Measurements from ENCODE around the gene SLC1A1.
A peak's percentile ranks its signal among the peaks of the same experiment; 100 is the strongest.

SLC1A1 gene

DNA sequence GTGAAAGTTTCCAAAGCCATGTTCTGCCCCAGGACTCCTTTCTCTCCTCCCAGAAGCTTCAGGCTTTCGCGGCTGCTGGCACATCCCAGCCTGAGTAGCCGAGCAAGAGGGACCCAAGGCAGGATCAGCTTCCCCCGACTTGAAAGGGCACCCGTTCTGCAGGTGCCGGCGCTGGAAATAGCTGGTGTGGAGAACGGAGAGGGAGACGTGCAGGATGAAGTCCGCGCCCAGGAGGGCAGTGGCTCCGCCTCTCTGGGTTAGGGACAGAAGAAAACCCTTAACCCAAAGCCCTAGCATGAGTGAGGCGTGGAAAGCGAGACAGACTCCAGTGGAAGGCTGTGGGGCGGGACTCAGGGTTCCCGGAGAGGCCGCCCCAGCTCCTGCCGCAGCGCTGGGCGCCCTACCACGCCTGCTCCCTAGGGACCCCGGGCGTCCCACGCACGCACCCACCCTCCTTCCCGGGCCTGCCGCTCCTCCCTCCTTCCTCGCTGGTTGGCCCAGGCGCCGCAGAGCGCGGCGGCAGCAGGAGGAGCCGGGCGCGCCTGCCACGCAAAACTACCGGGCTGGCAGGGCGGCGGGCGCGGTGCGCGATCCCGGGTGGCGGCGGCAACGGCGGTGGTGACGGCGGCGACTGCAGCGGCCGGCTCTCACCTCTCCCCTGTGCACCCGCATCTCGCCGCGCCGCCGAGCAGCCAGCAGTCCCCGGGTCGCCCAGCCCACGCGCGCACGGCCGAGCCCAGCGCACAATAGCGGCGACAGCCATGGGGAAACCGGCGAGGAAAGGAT, at the start of gene SLC1A1:
TSS of gene SLC1A1 (plus strand) at position 550 of the 786 bp plus-strand sequence. CDS start at position 762, 212 bp downstream.
- DNase-seq, result peak in 5 of 14 donors; percentile 1 to 68 (median 46)

DNA sequence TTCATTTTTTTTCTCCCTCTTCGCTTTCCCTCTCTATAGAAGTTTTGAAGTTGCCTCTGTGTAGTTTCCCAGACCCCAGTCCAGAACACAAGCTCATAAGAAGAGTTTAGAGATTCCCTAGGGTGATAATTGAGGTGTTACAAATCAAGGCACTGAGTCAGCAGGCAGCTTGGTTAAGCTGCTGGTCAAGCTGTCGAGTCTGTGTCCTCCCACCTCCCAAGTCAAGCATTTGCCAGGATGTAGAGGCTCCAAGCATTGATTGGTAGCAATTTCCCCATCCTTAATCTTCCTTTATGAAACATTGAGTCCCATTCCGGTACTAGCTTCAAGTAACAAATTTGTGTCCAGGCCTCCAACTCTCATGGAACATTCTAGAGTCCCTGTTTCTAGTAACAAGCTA, 47.5 kb upstream of the SLC1A1 start:
- no peak for DNase-seq

DNA sequence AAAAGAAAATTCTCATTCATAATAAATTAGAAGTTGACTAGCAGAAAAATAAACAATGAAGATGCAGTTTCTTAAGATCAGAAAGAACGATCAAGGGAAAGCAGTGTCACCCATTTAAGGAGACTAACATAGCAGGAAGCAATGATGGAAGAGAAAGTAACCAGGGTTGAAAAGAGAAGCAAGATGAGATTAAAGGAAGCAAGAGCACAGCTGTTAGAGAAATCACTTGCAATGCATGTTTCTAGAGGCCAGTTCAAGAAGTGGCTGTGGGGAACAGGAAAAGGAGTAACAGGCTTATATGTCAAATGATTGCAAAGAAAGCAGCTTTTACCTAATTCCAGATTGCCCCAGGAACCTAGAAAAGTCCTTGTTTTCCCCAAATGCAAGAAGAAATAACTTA, 46.8 kb upstream of the SLC1A1 start:
- no peak for DNase-seq

DNA sequence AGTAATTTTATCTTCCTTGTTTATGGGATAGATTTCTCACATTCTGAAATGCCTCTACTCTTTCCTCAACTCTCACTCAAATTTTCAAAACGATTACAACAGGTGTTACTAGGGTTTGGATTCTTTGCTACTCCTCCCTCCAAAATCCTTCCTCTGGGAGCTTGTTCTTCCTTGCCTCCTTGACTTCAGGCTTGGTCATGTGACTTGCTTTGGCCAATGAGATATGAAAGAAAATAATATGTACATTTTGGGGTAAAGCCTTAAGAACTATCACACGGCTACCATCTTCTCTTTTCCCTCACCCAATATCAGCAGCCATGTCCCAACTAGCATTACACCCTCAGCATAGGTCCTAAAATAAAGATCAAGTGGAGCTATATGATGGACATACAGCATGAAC, 28.8 kb upstream of the SLC1A1 start:
- DNase-seq, result no peak

DNA sequence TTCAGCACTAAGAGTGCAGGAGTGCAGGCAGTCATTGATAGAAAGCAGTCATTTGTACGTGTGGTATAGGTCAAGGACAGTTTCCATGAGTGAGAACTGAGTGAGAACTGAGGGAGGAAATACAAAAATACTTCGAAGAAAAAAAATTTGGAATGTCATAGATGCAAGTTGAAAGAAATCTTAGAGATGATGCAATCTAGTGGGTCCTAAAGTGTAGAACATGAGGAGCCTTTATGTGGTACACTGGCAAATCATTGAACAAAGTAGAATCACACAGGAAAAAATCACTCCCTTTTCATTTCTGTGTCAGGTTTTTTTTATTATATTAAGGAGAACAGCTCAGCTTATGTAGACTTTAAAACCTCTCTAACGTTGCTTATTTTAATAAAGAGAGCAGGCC, 26.4 kb upstream of the SLC1A1 start:
- no peak for DNase-seq

DNA sequence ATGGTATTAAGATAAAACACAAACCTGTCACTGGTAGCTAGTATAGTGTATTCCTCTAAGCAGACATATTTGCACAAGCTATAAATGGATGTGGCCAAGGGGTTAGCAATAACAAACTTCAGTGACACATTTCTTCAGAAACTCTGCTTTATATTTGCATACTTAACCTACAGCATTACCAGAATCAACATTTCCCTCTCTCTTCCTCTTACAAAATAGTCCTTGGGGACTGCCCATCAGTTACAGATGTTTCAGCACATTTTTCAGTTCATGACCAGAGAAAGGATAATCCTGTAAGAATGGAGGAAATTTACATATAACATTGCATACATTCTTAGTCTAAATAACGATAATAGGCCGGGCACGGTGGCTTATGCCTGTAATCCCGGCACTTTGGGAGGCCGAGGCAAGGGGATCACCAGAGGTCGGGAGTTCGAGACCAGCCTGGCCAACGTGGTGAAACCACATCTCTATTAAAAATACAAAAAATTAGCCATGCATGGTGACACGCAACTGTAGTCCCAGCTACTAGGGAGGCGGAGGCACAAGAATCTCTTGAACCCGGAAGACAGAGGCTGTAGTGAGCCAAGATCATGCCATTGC, 25.3 kb upstream of the SLC1A1 start:
- DNase-seq, result no peak

DNA sequence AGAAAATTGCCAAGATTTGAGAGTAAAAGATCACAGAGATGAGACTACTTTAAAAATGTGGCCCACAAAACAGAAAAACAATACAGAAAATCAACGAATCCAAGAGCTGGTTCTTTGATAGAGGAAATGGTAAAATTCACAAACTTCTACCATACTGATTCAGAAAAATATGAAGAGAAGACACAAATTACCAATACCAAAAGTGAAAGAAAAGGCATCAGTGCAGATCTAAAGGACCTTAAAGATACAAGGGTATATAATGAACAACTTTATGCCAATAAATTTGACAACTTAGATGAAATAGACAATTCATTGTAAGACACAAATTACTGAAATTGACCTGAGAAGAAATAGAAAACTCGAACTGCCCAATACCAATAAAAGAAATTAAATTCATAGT, 24.4 kb upstream of the SLC1A1 start:
- DNase-seq, result no peak

DNA sequence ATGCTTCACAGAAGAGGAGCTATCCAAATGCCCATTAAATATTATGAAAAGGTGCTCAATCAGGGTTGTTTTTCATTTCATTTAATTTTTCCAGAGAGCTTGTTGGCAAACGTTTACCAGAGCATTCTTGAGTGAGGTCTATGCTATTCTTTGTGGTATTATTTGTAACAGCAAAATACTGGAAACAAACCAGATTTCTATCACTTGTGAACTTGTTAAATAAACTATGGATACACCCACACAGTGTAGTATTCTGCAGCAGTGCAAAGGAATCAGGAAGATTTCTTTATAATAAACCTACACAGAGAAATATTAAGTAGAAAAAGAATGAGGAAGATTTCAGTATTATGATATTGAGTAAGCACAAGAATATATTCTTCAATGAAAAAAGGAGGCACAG, 15.0 kb upstream of the SLC1A1 start:
- no peak for DNase-seq

DNA sequence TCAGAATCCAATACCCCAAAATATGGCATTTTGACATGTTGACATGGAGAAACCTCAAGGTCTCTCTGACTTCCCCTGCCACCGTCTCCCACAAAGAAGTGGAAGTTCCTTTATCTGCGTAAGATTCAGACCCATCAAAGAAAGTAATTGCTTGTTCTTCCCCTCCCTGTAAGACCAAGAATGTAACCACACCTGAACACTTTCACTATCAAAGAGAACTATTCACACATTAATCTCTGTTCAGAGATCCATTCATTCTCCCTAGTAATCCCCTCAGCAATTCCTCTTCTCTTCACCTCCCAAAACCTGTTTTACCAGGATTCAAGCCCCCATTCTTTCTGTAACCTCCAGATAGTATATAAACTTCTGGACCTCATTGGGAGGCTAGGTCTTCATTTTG, 4.1 kb upstream of the SLC1A1 start:
- no peak for DNase-seq

DNA sequence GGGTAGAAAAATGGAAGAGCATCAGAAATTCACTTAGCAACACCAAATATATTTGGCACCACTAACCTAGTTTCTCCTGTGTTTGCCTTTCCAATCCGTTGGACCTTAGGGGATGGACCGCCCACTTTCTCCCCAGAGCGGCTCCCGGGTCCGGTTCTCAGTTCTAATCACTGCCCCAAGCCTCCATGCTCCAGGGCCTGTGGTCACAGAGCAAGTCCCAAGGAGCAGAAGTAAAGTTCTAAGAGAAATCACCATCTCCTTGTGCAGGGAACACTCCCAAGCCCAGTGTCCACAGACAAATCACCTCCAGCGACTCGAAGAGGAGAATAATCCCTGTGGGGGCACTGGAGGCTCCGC, 728 bp upstream of the SLC1A1 start:
- DNase-seq, result no peak

DNA sequence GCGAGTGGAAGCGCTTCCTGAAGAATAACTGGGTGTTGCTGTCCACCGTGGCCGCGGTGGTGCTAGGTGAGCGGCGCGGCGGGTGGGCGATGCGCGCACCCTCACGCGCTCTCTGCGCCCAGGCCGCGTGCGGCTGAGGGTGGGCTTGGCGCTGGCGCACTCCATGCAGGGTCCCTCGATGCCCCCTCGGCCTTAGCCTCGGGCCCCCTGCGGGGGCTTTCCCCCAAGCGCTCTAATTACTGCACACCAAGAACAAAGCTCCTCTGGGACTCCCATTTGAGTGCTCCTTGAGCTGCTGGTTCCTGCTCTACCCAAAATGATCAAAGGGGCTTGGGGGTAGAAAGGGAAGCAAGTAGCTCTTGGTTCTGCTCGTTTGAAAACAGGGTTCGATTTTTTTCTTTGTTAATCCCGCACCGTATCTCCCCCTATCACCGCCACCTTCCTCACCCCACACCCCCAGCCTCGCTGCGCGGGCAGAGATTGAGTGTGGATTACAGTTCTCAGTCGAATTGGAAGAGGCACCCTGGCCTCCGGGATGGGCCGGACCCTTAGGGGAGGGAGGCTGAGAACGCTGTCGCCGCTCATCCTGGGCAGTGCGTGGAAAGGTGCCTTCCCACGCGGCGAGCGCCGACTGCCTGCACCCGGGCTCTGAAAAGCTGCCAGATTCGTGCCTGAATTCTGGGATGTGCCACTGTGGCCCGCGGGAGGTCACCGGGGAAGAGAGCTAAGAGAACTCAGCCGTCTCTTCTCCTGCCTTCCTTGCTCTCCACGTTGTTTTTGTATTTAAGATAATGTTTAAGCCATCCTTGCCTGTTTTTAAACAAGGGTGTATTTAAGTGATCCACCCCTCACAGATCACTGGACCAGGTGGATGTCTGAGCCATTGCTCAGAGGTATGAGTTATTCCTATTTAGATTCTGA, 697 bp downstream of the SLC1A1 start:
- peak in 2 of 14 donors; percentile 1 to 35 for DNase-seq

DNA sequence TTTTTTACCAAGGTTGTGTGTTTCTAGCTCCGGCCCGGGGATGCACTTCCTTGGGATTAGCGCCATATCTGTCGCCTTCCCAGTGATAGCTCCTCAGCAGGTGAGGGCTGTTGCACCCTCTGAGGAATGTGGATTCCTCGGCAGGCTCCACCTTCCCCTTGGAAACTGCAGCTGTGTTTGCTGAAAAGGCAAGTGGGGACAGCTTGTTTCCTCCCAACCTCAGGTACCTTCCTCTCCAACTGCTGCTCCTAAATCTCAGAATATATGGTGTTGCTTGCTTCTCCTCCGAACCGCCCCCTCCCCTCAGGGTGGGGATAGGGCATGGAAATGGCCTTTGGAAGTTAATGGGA, 1.3 kb downstream of the SLC1A1 start:
- DNase-seq, result no peak

DNA sequence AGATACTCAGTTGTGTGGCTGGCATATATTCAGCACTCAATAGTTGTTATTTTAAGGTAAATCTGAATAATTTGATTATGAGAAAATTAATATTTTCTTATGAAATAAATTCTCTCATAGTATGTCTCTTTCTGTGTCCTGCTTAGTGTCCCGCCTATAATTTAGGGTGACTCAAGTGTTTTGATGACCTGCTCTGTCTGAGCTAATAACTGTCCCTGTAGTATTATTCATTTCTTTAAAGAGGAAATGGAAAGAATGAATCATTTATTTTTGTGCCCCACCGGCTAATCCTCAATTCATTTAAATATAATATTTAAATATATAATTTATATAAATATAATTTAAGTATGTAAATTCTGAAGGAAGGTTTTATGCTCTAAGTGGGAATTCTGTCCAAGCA, 4.1 kb downstream of the SLC1A1 start:
- DNase-seq, result no peak

DNA sequence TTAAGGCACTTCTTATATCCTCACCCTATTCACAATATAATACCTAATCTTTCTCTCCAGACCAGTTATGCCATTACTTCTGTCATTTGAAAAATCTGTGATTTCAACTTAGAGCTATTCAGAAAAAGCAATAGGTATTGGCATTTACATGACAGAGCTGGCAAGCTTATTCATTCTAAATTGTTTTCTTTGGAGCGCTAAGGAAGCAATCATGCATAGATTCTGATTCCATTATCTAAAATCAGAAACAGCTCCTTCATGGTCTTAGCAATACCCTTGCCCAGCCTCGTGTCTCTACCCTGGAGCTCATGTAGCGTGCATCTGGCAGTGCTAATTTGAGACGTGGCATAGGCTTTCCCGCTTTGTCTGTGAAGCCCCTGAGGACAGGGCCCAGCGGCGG, 4.5 kb downstream of the SLC1A1 start:
- DNase-seq, result no peak

DNA sequence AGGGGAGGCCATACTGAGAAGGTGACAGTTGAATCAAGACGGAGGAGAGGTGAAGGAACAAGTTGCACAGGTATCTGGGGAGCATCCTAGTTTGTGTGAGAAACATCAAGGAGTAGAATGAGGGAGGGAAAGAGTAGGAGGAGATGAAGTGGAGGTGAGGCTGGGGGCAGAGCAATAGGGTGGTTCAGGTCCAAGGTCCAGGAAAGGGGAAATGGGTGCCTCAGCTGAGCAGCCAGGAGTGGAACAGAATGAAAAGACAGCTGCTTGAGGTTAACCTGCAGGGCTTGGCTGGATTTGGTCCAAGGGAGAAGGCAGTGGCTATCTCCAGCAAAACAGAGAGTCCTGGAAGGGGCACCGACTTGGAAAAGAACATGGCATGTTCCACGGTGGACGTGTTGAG, 5.3 kb downstream of the SLC1A1 start:
- no peak for DNase-seq

DNA sequence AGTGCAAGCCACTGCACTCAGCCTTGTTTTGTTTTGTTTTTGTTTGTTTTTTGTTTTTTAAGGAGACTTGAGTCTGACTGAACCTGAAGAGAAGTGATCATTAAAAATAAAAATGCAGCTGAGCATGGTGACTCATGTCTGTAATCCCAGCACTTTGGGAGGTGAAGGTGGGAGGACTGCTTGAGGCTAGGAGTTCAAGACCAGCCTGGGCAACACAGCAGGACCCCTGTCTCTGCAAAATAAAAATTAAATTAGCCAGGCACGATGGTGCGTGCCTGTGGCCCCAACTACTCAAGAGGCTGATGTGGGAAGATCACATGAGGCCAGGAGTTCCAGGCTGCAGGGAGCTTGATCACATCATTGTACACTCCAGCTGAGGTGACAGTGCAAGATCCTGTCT, 6.2 kb downstream of the SLC1A1 start:
- DNase-seq, result no peak

DNA sequence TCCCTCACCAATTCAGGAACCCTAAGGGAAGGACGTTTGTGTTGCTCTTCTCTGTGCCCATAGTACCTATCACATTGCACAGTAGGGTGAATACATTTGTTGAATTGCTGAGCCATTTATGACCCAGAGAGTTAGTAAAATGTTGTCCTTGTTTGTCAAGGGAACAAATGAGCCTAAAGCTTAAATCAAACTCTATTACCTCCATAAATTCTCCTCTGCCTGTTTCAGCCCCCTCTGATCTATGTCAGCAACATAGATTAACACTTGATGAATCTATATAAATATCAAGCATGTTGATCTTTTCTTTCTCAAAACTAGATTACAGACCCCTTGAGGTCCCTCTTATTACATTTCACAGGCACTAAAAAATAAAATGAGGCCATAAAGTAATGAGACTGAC, 7.1 kb downstream of the SLC1A1 start:
- no peak for DNase-seq

DNA sequence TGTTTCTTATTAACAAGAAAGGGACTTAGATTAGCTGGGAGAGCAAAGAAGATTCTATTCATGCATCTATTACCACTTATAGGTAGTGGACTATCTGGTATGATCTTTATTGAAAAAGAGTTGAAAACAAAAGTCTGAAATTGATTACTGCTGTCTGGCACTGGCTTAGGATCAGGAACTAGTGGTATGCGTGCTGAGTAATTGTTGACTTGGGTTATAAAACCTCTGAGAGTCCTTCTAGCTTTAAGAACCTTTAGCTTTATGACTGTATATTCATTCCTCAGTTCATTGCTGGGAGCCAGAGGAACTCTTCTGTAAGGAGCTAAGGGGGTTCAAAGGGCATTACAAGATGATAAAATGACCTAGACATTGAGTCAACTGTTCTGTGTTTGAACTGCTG, 7.6 kb downstream of the SLC1A1 start:
- DNase-seq, result no peak

DNA sequence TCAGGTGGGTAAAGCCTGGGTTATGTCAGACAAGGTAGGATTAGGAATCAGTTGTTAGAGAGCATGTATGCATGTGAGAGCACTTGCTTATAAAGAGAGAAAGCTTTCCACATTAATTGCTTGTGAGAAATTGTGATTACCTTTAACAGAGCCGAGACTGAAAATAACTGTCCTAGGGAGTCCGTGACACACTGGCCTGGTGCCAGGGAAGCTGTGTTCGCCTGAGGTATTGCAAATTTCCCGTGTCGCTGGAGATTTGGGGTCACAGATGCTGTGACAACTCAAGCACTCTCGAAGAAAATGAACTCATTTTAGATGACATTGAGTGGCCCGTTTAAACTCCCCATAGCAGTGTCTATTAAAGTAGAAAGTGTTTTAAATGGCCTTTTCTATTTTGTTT, 9.6 kb downstream of the SLC1A1 start:
- DNase-seq, result no peak

DNA sequence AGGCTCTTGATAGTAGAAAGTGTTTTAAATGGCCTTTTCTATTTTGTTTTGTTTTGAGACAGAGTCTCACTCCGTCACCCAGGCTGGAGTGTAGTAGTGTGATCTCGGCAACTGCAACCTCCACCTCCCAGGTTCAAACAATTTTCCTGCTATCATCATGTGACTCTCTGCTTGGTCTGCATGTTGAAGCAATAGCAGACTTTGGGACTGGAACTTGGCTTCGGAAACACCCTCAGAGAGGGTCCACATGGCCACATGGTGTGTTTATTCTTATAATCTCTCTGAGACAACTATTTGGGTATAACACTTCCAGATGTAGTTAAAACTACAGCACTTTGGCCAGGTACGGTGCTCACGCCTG, 10.9 kb downstream of the SLC1A1 start:
- DNase-seq, result no peak

DNA sequence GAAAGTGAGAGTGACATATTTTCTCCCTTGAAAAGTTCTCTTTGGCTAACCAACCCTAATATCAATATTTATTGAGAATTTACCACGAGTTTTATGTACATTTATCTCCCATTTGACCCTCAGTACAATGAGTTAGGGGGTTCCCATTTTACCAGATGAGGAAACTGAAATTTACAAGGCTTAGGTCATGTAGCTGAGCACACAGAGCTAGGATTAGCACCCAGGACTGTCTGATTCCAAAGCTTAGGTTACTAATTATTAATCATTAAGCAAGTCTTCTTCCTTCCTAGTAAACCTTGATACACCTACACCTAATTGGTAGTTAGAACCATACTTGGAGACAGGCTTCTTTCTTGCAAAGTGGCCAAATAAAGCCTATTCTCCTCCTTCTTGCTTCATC, 12.2 kb downstream of the SLC1A1 start:
- DNase-seq, result no peak

DNA sequence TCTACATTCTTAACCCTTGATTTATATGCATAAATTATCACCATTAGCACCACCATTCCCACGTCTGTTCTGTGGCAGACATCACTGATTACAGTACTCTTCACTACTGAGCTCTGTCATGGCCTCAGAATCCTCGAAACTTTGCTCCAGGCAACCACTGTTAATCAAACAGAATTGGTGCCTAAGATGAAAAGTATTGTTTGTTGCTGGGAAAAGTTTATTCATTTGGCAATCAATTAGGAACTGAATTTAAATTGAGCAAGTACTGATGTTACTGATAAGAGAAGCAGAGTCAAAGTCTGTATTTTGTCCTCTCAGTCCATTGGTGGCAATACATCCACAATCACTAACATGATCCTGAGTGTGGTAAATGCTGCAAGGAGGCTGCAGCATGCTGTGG, 12.8 kb downstream of the SLC1A1 start:
- DNase-seq, result no peak

DNA sequence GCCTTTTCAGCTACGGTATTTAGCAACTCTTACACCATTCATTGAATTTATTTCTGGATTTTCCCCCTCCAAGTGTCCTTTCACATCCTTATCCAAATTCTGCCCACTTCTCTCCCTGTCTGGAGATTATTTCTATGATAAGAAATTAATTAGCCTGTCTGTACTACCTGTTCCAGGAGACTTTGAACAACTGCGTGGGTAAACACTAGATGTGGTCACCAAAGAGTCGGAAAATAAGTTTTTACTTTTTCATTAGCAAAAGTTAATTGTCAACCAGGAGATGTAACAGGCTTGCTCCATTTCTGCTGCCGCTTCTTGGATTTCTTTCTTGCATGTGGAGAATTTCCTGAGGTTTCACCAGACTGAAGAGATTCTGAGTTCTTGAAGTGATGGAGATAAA, 14.0 kb downstream of the SLC1A1 start:
- no peak for DNase-seq

DNA sequence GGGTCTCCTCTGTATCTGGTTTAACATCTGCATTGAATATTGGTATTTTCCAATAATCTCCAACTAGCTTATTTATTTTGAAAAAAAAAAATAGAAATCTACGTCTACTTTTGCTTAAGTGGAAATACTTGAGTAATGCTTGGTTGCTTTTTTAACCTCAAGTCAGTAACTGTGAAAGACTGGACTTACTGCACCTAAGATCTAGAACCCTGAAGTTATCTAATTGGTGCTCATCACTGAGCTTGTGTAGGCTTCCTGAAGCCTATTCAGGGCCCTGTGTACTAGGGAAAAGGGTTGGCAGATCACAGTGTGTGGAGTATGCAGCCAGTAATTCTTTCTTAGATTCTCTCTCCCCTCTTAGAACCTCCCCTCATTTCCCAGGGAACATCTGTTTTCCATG, 16.2 kb downstream of the SLC1A1 start:
- no peak for DNase-seq
